Measurements from ENCODE around the gene RMND1. TPM values are rescaled to one million over a fixed set of nuclear protein-coding genes. Genes with fewer than 3 reads are reported as not detected.

The RMND1 gene
- total and polyA plus RNA-seq, 12 donors = 10.9 to 25.2 (median 14.7) TPM

GRCh38 chr6:151495380-151495779 is 43.5 kb upstream of the RMND1 start:
- Histone ChIP-seq H3K27me3 (peaks cover 0 to 53% (median 35%) of the 10 kb centered on the region in 7 donors), H3K9me3 (no peaks in the 10 kb centered on the region), H3K4me3 (peak overlapping the region in 3 of 10 donors; percentile 65 to 78 (median 68)), H3K4me1 (peaks cover 0 to 51% (median 7%) of the 10 kb centered on the region in 9 donors), H3K36me3 (no peaks in the 10 kb centered on the region), H3K27ac (peak overlapping the region in 1 of 10 donors; percentile 91)
- TF ChIP-seq CTCF (IDR thresholded peaks at IDR 0.05) = no peak
- 84 to 91% methylated on average over 9 of the region's 9 CpGs for WGBS, 2 donors
- DNase-seq (no peak), ATAC-seq (no peak)
- intact Hi-C loops (cut with DNase I) = no loop called here

- peak overlapping the region; percentile 44 to 78 (median 66) for H3K4me3 ChIP-seq
- ATAC-seq (peak in 1 of 8 donors; percentile 24), DNase-seq (no peak)
- H3K4me1 ChIP-seq = peaks cover 0 to 48% (median 7%) of the 10 kb centered on the region in 9 donors
- TF ChIP-seq CTCF (IDR thresholded peaks at IDR 0.05) = no peak
- peaks cover 0 to 53% (median 35%) of the 10 kb centered on the region in 7 donors for H3K27me3 ChIP-seq
- intact Hi-C loops (cut with DNase I) = no loop called here
- 28 to 33% methylated on average over 4 of the region's 4 CpGs for WGBS, 2 donors
- H3K36me3 ChIP-seq = no peaks in the 10 kb centered on the region
- no peaks in the 10 kb centered on the region for H3K9me3 ChIP-seq
- H3K27ac ChIP-seq = peak overlapping the region in 4 of 10 donors; percentile 69 to 91 (median 76)
Measured at GRCh38 chr6:151494936-151495320, 43.0 kb upstream of the RMND1 start.

- no peak for TF ChIP-seq CTCF (IDR thresholded peaks at IDR 0.05)
- peak overlapping the region in 9 of 10 donors; percentile 48 to 91 (median 74) for H3K27ac ChIP-seq
- intact Hi-C loops (cut with DNase I) = no loop called here
- peaks cover 0 to 43% (median 7%) of the 10 kb centered on the region in 9 donors for H3K4me1 ChIP-seq
- peaks cover 0 to 53% (median 35%) of the 10 kb centered on the region in 7 donors for H3K27me3 ChIP-seq
- H3K4me3 ChIP-seq = peak overlapping the region; percentile 44 to 78 (median 66)
- WGBS, 2 donors = 2% methylated on average over 43 of the region's 43 CpGs
- DNase-seq (peak; percentile 25 to 49), ATAC-seq (peak in 7 of 8 donors; percentile 29 to 55 (median 52))
- no peaks in the 10 kb centered on the region for H3K9me3 ChIP-seq
- no peaks in the 10 kb centered on the region for H3K36me3 ChIP-seq
Measured at GRCh38 chr6:151494235-151494935, 42.5 kb upstream of the RMND1 start.

- TF ChIP-seq CTCF (IDR thresholded peaks at IDR 0.05) = no peak
- ATAC-seq (peak; percentile 64 to 87 (median 78)), DNase-seq (peak; percentile 32 to 64)
- peak within 1 kb of the TSS; percentile 44 to 78 (median 66) for H3K4me3 ChIP-seq
- WGBS, 2 donors = 0 to 1% methylated on average over 52 to 58 of the region's 58 CpGs
- no peaks in the 10 kb centered on the region for H3K36me3 ChIP-seq
- H3K27me3 ChIP-seq = peaks cover 0 to 53% (median 35%) of the 10 kb centered on the region in 7 donors
- peaks cover 0 to 43% (median 7%) of the 10 kb centered on the region in 9 donors for H3K4me1 ChIP-seq
- intact Hi-C loops (cut with DNase I) = no loop called here
- peak within 1 kb of the TSS in 9 of 10 donors; percentile 48 to 91 (median 74) for H3K27ac ChIP-seq
- no peaks in the 10 kb centered on the region for H3K9me3 ChIP-seq
Measured at GRCh38 chr6:151493804-151494234, 41.9 kb upstream of the RMND1 start, which contains the start of gene CCDC170. CCDC170 (plus strand) TSS chr6:151494017; CDS start chr6:151494129, 112 bp downstream.
